Mammary epithelial cell (primary cell): ENCODE data around the gene FAM120A.

Source experiments
- CTCF ChIP-seq, 2 donors: IDR thresholded peaks in 1 of 2; conservative IDR thresholded peaks in 1 of 2; 2 replicates each; pipeline ENCODE4 v1.5.1; 2011 to 2012; ENCODE audit warnings: inconsistent platforms in 2 of 2, low read length in 2 of 2, mild to moderate bottlenecking in 2 of 2, control low read depth in 1 of 2, low read depth in 1 of 2; ENCODE audit not compliant: insufficient read depth in 1 of 2; ENCODE audit errors: extremely low read depth in 1 of 2
- EZH2 ChIP-seq: IDR thresholded peaks from 2 replicates; pipeline ENCODE4 v1.6.1; 2012; ENCODE audit warnings: low read length, inconsistent platforms, borderline replicate concordance

DNA sequence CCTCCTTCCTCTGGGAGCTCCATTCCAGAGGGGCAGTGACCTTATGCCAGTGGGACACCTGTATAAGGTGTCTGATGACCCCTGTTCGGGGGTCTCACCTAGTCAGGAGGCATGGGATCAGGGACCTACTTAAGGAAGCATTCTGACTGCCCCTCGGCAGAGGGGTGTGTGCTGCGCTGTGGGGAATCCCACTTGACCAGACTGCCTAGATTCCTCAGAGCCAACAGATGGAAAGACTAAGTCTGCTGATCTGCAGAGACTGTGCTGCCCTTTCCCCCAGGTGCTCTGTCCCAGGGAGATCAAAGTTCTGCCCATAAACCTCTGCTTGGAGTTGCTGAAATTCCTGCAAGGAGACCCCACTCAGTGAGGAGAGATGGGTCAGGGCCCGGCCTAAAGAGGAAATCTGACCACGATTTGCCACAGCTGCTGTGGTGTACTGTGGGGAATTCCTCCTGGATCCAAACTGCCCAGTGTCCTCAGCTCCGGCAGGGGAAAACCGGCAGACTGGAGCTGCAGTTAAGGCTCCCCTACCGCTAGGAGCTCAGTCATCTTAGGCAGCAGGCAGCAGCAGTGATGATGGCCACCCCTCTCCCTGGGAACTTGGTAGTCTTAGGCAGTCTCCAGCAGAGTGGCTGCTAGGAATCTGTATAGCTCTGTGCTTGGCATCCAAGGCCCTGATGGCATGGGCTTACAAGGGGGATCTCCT lies 34.8 kb upstream of the FAM120A start:
- TF ChIP-seq CTCF (conservative IDR thresholded peaks at IDR 0.05 in 1 of 2, IDR thresholded peaks at IDR 0.05 in 1 of 2; ENCODE audit: extremely low read depth in 1 of 2, insufficient read depth in 1 of 2, low read depth in 1 of 2, low read length in 2 of 2) (no peak), EZH2 (no peak)
